Measurements from ENCODE around the gene SEPTIN11.

SEPTIN11 gene

DNA sequence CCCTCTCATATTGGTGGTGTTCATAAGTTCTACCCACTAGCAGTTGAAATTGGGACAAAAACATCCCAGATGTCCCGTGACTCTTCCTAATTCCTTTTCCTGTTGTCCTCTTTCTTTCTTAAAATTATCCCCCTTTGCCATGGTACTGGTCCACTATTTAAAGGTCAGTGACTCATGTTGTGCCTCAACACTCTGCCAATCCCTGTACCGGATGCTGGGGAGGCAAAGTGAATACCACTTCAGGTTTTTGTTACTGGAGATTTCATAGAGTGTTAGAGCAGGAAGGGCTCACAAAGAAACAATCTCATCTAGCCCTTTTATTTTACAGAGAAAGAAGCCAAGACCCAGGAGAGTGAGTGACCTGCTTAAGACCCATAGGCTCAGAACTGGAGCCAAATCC lies 24.6 kb downstream of the SEPTIN11 start:
- TF ChIP-seq, protein P1, sequence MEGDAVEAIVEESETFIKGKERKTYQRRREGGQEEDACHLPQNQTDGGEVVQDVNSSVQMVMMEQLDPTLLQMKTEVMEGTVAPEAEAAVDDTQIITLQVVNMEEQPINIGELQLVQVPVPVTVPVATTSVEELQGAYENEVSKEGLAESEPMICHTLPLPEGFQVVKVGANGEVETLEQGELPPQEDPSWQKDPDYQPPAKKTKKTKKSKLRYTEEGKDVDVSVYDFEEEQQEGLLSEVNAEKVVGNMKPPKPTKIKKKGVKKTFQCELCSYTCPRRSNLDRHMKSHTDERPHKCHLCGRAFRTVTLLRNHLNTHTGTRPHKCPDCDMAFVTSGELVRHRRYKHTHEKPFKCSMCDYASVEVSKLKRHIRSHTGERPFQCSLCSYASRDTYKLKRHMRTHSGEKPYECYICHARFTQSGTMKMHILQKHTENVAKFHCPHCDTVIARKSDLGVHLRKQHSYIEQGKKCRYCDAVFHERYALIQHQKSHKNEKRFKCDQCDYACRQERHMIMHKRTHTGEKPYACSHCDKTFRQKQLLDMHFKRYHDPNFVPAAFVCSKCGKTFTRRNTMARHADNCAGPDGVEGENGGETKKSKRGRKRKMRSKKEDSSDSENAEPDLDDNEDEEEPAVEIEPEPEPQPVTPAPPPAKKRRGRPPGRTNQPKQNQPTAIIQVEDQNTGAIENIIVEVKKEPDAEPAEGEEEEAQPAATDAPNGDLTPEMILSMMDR (IDR thresholded peaks at IDR 0.05; ENCODE audit: insufficient read depth, low read length, poor library complexity, severe bottlenecking): no peak

DNA sequence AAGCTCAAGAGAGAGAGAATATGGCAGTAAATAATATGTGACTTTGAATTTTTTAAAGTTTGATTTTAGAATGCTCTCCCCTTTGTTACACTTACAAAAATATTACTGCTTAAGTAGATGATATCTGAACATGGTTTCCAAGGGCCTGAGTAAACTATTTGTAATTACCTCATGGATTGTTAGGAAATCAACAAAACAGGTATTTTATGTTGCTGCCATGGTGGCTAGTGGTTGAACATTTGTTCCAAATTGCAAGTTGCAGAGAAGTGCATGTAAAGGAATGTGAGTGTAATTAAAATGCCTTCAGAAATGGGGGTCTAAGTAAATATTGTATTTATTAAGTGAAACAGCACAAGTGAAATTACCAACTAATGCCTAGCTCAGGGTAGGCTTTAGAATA lies 27.6 kb downstream of the SEPTIN11 start:
- no peak overlapping the region for H3K4me3 ChIP-seq (replicated peaks; ENCODE audit: low read depth, low read length)
- DNase-seq (ENCODE audit: extremely low read depth, insufficient read length): no peak
- H3K36me3 ChIP-seq (ENCODE audit: control insufficient read depth, insufficient read depth, low read length): peaks cover 1% of the 10 kb centered on the region; the same call in 1 of the 2 replicates
- TF ChIP-seq, protein P1 (IDR thresholded peaks at IDR 0.05; ENCODE audit: insufficient read depth, low read length, poor library complexity, severe bottlenecking): no peak
- no peaks in the 10 kb centered on the region for H3K27me3 ChIP-seq (replicated peaks; ENCODE audit: control insufficient read depth, insufficient read depth, low read length)

More for the DNA sequence above, 24.6 kb downstream of the SEPTIN11 start:
- no peak for DNase-seq (ENCODE audit: extremely low read depth, insufficient read length)
- Histone ChIP-seq H3K4me3 (replicated peaks; ENCODE audit: low read depth, low read length) (no peak overlapping the region), H3K36me3 (ENCODE audit: control insufficient read depth, insufficient read depth, low read length) (peaks cover 1% of the 10 kb centered on the region; the same call in 1 of the 2 replicates), H3K27me3 (replicated peaks; ENCODE audit: control insufficient read depth, insufficient read depth, low read length) (no peaks in the 10 kb centered on the region)

DNA sequence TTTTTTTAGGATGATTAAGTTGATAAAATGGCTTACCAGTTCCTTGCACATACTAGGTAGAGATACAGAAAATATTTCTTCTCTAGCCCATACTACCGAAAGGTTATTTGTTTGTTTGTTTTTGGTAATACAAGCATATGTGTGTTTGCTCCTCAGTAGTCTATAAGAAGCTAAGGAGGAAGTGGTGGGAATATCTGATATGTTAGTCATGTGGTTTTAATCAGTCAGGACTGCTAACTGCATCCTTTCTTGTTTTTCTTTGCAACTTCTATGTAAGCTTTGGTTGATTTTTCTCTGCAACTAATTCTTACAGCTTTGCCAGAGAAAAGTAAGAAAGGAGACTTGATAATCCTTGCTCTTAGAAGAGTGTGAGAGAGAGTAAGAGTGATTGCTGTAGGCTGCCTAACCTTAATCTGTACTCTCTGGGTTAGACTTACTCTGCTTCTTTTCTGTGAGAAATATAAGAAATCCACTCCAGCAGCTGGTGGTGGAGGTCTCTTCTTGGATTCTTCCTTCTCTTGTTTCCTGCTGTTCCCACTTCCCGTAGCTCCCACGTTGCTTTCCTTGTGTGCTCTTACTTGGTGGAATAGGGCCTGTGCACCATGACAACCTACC lies 28.3 kb downstream of the SEPTIN11 start:
- Histone ChIP-seq H3K4me3 (replicated peaks; ENCODE audit: low read depth, low read length) (no peak overlapping the region), H3K36me3 (ENCODE audit: control insufficient read depth, insufficient read depth, low read length) (peaks cover 1% of the 10 kb centered on the region; the same call in 1 of the 2 replicates), H3K27me3 (replicated peaks; ENCODE audit: control insufficient read depth, insufficient read depth, low read length) (no peaks in the 10 kb centered on the region)
- TF ChIP-seq, protein P1 (IDR thresholded peaks at IDR 0.05; ENCODE audit: insufficient read depth, low read length, poor library complexity, severe bottlenecking): no peak
- DNase-seq (ENCODE audit: extremely low read depth, insufficient read length): no peak

DNA sequence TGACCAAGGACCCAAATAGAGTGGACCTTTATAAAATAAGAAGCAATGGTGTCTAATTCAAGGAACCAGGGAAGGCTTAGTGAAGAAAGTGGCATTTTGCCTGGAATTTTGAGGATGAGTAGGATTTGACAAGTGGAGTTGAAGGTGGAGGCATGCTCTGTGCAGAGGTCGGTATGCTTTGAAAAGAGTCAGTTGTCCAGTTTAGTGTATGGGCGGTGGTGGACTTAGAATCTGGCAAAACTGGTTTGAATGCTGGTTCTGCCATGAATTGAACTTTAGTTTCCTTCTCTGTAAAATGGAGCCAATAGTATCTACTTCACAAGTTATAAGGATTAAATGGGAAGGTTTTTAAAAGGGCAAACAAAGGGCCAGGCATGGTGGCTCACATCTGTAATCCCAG lies 29.7 kb downstream of the SEPTIN11 start:
- TF ChIP-seq, protein P1 (IDR thresholded peaks at IDR 0.05; ENCODE audit: insufficient read depth, low read length, poor library complexity, severe bottlenecking): no peak
- no peaks in the 10 kb centered on the region; the same call in 1 of the 2 replicates for H3K36me3 ChIP-seq (ENCODE audit: control insufficient read depth, insufficient read depth, low read length)

DNA sequence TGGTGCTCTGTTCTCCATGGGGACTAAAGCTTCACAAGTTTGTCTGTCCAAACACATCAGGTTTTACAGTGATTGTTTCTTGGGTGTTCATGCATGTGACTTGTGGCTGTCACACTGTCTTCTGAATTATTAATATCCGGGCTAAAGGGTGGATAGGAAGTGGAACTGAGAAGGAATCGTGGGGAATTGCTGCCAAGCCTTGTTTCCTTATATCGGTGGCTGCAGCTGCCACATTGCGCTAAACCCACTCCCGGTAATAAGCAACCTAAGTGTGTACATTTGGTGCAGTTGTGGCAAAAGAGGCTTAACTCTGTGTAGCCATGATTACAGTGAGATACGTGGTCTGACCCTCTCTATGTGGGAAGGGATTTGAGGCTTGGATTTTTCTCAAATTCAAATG lies 30.7 kb downstream of the SEPTIN11 start:
- DNase-seq (ENCODE audit: extremely low read depth, insufficient read length): no peak
- Histone ChIP-seq H3K36me3 (ENCODE audit: control insufficient read depth, insufficient read depth, low read length) (no peaks in the 10 kb centered on the region), H3K27me3 (replicated peaks; ENCODE audit: control insufficient read depth, insufficient read depth, low read length) (no peaks in the 10 kb centered on the region), H3K4me3 (replicated peaks; ENCODE audit: low read depth, low read length) (no peak overlapping the region)
- TF ChIP-seq, protein P1 (IDR thresholded peaks at IDR 0.05; ENCODE audit: insufficient read depth, low read length, poor library complexity, severe bottlenecking): no peak

More for the DNA sequence above, 29.7 kb downstream of the SEPTIN11 start:
- no peak for DNase-seq (ENCODE audit: extremely low read depth, insufficient read length)
- Histone ChIP-seq H3K27me3 (replicated peaks; ENCODE audit: control insufficient read depth, insufficient read depth, low read length) (no peaks in the 10 kb centered on the region), H3K4me3 (replicated peaks; ENCODE audit: low read depth, low read length) (no peak overlapping the region)
